ENCODE data around the gene FBXL19. TPM values are rescaled to one million over a fixed set of nuclear protein-coding genes. Genes with fewer than 3 reads are reported as not detected.

Gene FBXL19
- total RNA-seq, 1 donor from 2014 or later, result 21.4 TPM

DNA sequence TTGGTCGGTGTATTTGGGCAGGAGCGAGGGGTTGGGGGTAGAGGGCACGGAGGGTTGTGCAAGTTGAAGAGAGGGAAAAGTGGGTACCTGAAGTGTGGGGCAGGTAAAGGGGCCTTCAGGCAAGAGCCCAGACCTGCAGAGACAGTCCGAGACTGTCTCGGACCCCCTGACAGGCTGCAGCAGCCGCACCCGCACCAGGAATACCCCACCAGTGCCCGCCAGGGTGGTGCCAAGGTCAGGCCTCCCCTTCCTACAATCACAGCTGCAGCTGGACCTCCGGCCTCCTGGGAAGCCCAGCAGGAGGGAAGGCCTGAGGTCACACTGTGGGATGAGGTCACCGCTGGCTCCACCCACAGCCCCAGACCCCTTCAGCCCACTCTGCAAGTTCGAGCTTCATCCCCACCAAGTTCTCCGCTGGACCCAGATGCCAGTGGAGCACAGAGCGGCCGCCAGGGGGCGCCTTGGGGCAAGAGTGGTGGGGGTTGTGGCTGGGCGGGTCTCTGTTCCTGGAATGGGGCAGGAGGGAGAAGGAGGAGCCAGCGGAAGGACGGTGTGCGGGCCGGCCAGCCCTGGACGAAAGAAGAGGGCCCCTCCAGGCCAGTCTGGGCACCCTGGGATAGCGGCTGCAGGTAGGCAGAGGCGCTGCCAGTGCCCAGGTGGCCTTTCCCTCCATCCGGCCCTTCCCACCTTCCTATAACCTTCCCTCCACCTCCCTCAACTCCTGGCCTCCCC is 61.5 kb downstream of the FBXL19 start, which contains the start of gene HSD3B7:
Gene HSD3B7 (plus strand): TSS at position 539 of the 732 bp plus-strand sequence. CDS start 452 bp downstream, outside the sequence.
- H3K36me3 ChIP-seq, result peaks cover 0 to 29% of the 10 kb centered on the region in 2 donors
- peaks cover 13% of the 10 kb centered on the region for H3K4me1 ChIP-seq
- no peaks in the 10 kb centered on the region for H3K27me3 ChIP-seq
- intact Hi-C loops (cut with DNase I), result loop anchor here (5.0 to 10.0 kb wide), 4 partner anchors 90 to 882 kb away; partner anchors contain the start of genes ZNF646, ZNF668 and ZNF843
- TF ChIP-seq, protein P1, sequence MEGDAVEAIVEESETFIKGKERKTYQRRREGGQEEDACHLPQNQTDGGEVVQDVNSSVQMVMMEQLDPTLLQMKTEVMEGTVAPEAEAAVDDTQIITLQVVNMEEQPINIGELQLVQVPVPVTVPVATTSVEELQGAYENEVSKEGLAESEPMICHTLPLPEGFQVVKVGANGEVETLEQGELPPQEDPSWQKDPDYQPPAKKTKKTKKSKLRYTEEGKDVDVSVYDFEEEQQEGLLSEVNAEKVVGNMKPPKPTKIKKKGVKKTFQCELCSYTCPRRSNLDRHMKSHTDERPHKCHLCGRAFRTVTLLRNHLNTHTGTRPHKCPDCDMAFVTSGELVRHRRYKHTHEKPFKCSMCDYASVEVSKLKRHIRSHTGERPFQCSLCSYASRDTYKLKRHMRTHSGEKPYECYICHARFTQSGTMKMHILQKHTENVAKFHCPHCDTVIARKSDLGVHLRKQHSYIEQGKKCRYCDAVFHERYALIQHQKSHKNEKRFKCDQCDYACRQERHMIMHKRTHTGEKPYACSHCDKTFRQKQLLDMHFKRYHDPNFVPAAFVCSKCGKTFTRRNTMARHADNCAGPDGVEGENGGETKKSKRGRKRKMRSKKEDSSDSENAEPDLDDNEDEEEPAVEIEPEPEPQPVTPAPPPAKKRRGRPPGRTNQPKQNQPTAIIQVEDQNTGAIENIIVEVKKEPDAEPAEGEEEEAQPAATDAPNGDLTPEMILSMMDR (IDR thresholded peaks at IDR 0.05), result peak; percentile 90 to 96 (median 93)
- TF ChIP-seq POLR2A (IDR thresholded peaks at IDR 0.05) (no peak), POLR2AphosphoS5 (IDR thresholded peaks at IDR 0.05; ENCODE audit: insufficient read depth in 1 of 2, low read depth in 1 of 2) (peak; percentile 60 to 65)
- H3K9me3 ChIP-seq, result no peaks in the 10 kb centered on the region
- H3K4me3 ChIP-seq, result peak within 1 kb of the TSS; percentile 39 to 51
- peak within 1 kb of the TSS; percentile 15 for H3K27ac ChIP-seq
- peak in 1 of 2 donors; percentile 90 for DNase-seq (ENCODE audit: extremely low spot score in 2 of 2)

DNA sequence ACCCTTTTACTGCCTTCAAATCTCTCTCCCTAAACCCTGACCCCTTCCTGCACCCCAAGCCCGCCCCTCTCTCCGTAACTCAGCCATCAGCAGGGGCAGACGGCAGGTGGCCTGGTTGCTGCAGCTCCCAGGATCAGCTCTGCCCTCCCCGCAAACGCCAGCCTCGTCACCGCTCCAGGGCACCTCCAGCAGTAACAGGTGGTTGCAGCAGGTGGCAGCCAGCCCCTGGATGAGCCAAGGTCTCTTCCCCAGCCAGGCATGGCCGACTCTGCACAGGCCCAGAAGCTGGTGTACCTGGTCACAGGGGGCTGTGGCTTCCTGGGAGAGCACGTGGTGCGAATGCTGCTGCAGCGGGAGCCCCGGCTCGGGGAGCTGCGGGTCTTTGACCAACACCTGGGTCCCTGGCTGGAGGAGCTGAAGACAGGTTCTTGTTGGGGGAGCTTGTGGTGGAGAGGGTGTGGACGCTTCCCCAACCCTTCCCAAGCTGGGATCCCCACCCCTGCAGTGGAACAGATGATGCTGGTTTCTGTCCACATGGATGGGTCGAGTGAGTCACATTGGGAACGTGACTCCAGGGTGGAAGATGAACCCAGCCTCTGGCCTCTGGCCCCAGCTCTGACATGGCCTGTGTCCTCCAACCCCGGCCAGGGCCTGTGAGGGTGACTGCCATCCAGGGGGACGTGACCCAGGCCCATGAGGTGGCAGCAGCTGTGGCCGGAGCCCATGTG is 62.2 kb downstream of the FBXL19 start:
- H3K4me1 ChIP-seq, result peaks cover 13% of the 10 kb centered on the region
- intact Hi-C loops (cut with DNase I), result loop anchor here (5.0 to 10.0 kb wide), 3 partner anchors 89 to 457 kb away; partner anchors contain the start of genes ZNF646, ZNF668 and ZNF843
- no peaks in the 10 kb centered on the region for H3K9me3 ChIP-seq
- H3K4me3 ChIP-seq, result peak overlapping the region; percentile 39 to 51
- H3K27me3 ChIP-seq, result no peaks in the 10 kb centered on the region
- peak in 1 of 2 donors; percentile 90 for DNase-seq (ENCODE audit: extremely low spot score in 2 of 2)
- peaks cover 0 to 21% of the 10 kb centered on the region in 2 donors for H3K36me3 ChIP-seq
- TF ChIP-seq, protein P1 (IDR thresholded peaks at IDR 0.05), result no peak
- TF ChIP-seq POLR2A (IDR thresholded peaks at IDR 0.05), result no peak
- peak in 1 of 2 donors; percentile 30 for TF ChIP-seq POLR2AphosphoS5 (IDR thresholded peaks at IDR 0.05; ENCODE audit: insufficient read depth in 1 of 2, low read depth in 1 of 2)
- peak overlapping the region; percentile 15 for H3K27ac ChIP-seq

- Histone ChIP-seq H3K36me3 (peaks cover 0 to 14% of the 10 kb centered on the region in 2 donors), H3K27ac (peak overlapping the region; percentile 15), H3K4me3 (no peak overlapping the region), H3K9me3 (no peaks in the 10 kb centered on the region), H3K4me1 (peaks cover 13% of the 10 kb centered on the region), H3K27me3 (no peaks in the 10 kb centered on the region)
- no peak for DNase-seq (ENCODE audit: extremely low spot score in 2 of 2)
- TF ChIP-seq, protein P1 (IDR thresholded peaks at IDR 0.05), result no peak
- TF ChIP-seq POLR2AphosphoS5 (IDR thresholded peaks at IDR 0.05; ENCODE audit: insufficient read depth in 1 of 2, low read depth in 1 of 2) (no peak), POLR2A (IDR thresholded peaks at IDR 0.05) (no peak)
- intact Hi-C loops (cut with DNase I), result loop anchor here (5.0 to 10.0 kb wide), 3 partner anchors 88 to 456 kb away; partner anchors contain the start of genes ZNF646, ZNF668 and ZNF843
These were observed 63.0 kb downstream of the FBXL19 start for GRCh38 chr16:30986129-30986991.

- no peak for TF ChIP-seq POLR2A (IDR thresholded peaks at IDR 0.05)
- no peak for TF ChIP-seq POLR2AphosphoS5 (IDR thresholded peaks at IDR 0.05; ENCODE audit: insufficient read depth in 1 of 2, low read depth in 1 of 2)
- TF ChIP-seq, protein P1 (IDR thresholded peaks at IDR 0.05), result no peak
- DNase-seq (ENCODE audit: extremely low spot score in 2 of 2), result no peak
- Histone ChIP-seq H3K36me3 (peaks cover 0 to 11% of the 10 kb centered on the region in 2 donors), H3K4me3 (no peak overlapping the region), H3K27me3 (no peaks in the 10 kb centered on the region), H3K9me3 (no peaks in the 10 kb centered on the region), H3K27ac (no peak overlapping the region), H3K4me1 (peaks cover 13% of the 10 kb centered on the region)
- intact Hi-C loops (cut with DNase I), result loop anchor here (5.0 to 10.0 kb wide), 3 partner anchors 87 to 455 kb away; partner anchors contain the start of genes ZNF646, ZNF668 and ZNF843
These were observed 64.3 kb downstream of the FBXL19 start for GRCh38 chr16:30987581-30988190.

Data from vagina (tissue), 2 donors.